ENCODE results near the gene KHNYN.
"Not testable (repeated sequence)": the region's sequence is repeated elsewhere in the genome, so short reads cannot be mapped to it uniquely, and the experiment has no call there.

KHNYN gene

GRCh38 chr14:24439257-24439656 lies 9.5 kb downstream of the KHNYN start:
- no peak for DNase-seq

- DNase-seq = peak; percentile 80
These were observed 10.3 kb downstream of the KHNYN start for GRCh38 chr14:24439830-24440605.

DNA sequence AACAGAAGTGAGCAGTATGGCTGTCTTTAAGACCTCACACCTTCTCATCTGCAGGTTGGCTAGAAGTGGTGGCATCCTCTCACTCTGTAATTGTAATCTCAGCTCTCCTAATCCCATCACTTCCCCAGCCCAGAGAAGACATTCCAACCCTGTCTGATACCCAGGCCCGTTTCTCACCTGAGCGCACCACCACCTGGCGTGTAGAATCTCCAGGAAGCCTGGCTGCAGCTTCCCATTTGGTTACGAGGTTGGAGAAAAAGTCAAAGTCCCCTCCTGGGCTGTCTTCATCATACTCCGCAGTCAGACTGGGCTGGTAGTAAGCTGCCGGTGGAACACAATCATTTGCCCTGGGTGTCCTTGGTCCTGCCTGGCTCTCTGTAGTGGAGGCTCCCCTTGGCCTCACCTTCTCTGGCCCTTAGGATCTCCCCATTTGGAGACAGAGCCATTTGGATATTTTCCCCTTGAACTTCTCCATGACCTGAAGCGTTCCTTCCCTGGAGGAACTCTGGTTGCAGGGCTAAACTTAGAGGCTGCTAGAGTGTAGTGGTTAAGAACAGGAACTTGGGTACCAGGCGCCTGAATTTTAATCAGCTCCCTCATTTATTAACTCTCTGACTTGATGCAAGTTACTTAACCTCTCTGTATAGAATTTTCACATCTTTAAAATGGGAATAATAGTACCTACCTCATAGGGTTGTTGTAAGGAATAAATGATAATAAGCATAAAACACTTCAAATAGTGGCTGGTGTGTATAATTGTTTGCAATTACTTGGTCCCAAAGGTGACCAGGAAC lies 11.0 kb downstream of the KHNYN start:
- DNase-seq = no peak

DNA sequence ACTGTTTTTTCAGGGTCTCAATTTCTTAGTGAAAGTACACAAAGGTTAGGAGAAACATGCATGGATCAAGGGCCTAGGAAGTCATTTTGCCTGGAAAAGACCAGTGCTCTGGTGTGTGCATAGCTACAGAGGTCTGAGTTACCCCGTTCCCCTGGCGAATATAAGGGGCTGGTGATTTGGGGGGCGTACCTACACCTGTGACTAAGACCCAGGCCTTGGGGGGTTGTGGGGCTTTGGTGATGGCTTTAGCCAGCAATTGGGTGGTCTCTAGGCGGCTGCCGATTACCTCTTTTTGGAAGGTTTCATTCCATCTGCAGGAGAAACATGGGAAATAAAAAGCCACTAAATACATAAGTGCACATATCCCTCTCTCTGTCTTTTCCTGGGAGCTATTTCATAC lies 11.7 kb downstream of the KHNYN start:
- no peak for DNase-seq

- peak; percentile 80 for DNase-seq
These were observed 12.1 kb downstream of the KHNYN start for GRCh38 chr14:24441904-24442239.

GRCh38 chr14:24442240-24443052 lies 12.7 kb downstream of the KHNYN start, which contains the start of gene SDR39U1:
SDR39U1 (minus strand) TSS chr14:24442776; CDS start chr14:24442769, 7 bp downstream.
- DNase-seq = peak; percentile 99

GRCh38 chr14:24443053-24443665 lies 13.4 kb downstream of the KHNYN start:
- no peak for DNase-seq

DNA sequence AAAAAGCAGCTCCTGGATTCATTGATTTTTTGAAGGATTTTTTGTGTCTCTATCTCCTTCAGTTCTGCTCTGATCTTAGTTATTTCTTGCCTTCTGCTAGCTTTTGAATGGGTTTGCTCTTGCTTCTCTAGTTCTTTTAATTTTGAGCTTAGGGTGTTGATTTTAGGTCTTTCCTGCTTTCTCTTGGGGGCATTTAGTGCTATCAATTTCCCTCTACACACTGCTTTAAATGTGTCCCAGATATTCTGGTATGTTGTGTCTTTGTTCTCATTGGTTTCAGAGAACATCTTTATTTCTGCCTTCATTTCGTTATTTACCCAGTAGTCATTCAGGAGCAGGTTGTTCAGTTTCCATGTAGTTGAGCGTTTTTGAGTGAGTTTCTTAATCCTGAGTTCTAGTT lies 21.1 kb downstream of the KHNYN start:
- DNase-seq = not testable (repeated sequence)

DNA sequence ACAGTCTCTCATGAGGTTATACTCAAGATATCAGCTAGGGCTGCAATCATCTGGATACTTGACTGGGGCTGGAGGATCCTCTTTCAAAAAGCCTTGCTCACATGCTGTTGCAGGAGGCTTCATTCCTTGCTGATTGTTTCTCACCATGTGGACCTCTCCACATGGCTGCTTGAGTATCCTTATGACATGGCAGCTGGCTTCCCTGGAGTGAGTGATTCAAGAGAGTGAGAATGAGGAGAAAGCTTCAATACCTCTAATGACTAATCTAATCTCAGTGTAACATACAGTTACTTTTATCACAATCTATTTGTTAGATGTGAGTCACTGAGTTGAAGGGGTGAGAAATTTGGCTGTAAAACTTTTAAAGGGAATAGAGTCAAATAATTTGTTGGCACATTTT lies 27.2 kb downstream of the KHNYN start:
- no peak for DNase-seq

GRCh38 chr14:24458736-24459135 lies 29.0 kb downstream of the KHNYN start:
- DNase-seq = no peak

- DNase-seq = no peak
These were observed 29.6 kb downstream of the KHNYN start for GRCh38 chr14:24459331-24459730.

DNA sequence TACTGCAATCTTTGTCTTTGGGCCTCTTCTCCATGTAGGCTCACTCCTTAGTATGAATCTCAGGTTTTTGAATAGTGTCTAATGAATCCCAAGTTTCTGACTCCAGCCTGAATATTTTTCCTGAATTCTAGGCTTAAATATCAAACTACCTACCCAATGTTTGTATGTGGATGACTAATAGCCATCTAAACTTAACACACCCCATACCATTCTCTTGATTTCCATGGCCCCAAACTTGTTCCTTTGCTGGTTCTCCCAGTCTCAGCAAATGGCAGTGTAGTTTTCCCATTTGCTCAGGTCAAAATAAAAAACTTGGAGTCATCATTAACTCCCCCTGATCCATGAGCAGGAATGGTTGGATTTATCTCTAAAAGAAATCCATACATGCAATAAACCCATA lies 31.6 kb downstream of the KHNYN start:
- DNase-seq = no peak

- no peak for DNase-seq
These were observed 33.5 kb downstream of the KHNYN start for GRCh38 chr14:24463017-24463883.

DNA sequence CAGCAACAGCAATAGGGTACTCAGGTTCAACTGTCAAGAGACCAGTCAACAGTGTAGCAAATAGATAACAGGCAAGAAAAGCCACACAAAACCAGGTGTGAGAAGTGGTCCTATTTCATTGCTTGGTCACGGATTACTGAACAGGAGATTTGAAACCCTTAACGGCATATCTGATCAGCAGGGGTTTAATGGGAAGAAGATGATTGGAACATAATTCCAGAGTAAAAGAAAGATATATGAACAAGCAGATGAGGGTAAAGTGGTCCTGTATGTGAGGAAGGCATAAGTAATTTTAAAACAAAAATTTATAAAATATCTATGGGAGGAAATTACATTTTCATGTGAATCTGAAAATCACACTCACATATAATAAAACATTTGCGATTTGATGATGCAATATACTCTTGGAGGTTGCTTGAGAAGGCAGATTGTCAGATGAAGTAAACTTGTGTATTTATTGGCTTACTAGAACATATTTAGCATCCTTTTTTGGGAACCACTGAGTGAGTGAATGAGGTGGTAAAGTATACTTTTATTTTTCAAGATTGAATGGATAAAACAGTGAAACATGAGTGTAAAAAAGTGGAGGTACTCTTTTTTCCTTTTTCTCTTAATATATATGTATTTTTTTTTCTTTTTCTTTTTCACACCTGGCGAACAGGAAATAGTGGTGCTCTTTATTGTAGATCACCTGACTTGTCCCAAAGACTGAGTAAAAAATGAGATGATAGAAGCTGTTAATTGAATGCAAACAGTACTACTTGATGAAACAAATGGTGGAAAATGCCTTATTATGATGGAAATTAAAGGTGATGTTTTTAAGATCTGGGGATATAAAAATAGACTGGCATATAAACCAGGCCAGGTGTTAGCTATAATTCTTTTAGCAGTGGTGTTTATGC lies 34.4 kb downstream of the KHNYN start:
- no peak for DNase-seq

GRCh38 chr14:24465368-24465767 lies 35.6 kb downstream of the KHNYN start:
- no peak for DNase-seq

GRCh38 chr14:24465805-24466204 lies 36.1 kb downstream of the KHNYN start:
- DNase-seq = no peak

DNA sequence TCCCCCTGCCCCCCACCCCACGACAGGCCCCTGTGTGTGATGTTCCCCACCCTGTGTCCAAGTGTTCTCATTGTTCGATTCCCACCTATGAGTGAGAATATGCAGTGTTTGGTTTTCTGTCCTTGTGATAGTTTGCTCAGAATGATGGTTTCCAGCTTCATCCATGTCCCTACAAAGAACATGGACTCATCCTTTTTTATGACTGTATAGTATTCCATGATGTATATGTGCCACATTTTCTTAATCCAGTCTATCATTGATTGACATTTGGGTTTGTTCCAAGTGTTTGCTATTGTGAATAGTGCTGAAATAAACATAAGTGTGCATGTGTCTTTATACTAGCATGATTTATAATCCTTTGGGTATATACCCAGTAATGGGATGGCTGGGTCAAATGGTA lies 40.7 kb downstream of the KHNYN start:
- not testable (repeated sequence) for DNase-seq

GRCh38 chr14:24473211-24473610 lies 43.5 kb downstream of the KHNYN start:
- no peak for DNase-seq

DNA sequence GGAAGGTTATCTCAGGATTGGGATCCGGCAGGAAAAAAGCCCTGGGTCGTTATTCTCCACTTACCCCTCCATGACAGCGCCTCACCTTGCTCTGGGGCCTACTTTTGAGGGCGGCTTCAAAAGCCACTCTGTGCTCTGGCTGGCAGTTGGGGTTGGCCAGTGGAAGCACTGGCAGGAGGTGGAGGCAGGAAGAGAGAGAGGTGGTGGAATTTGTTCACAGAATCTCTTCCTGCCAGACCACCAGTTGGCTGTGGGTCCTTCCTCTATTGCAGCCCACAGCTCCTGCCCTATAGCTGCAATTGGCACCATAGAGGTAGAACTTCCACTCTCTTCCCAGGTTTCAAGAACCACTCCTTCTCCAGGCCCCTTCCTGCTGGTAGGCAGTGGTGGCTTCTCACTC lies 45.5 kb downstream of the KHNYN start:
- no peak for DNase-seq

GRCh38 chr14:24479999-24480398 lies 50.2 kb downstream of the KHNYN start:
- not testable (repeated sequence) for DNase-seq

Measured in NCI-H82 (cell line).